ENCODE data around the gene IMPDH1.

Gene IMPDH1

GRCh38 chr7:128421384-128421783, 11.6 kb upstream of the IMPDH1 start:
- H2BK15ac ChIP-seq (ENCODE audit: low read length), result no peak overlapping the region
- H3K18ac ChIP-seq (ENCODE audit: low read length), result no peak overlapping the region
- no peak overlapping the region for H3K27ac ChIP-seq (replicated peaks; ENCODE audit: low read length)
- H2AK5ac ChIP-seq (ENCODE audit: low read depth, low read length), result peak overlapping the region; percentile 47
- no peaks in the 10 kb centered on the region for H3K79me1 ChIP-seq (ENCODE audit: low read depth, low read length)
- H3K4me1 ChIP-seq (ENCODE audit: control insufficient read depth in 2 of 2, insufficient read depth in 1 of 2, low read depth in 1 of 2, low read length in 2 of 2), result no peaks in the 10 kb centered on the region
- no peak overlapping the region for H3K4ac ChIP-seq (ENCODE audit: low read length)
- no peak overlapping the region for H3K9ac ChIP-seq (ENCODE audit: low read depth, low read length, poor library complexity)
- no peak overlapping the region for H2AFZ ChIP-seq (ENCODE audit: low read length)
- H2BK12ac ChIP-seq (ENCODE audit: low read length), result no peak overlapping the region
- no CpG with 5 or more reads among the region's 1 CpG for WGBS, 2 donors (ENCODE audit: extremely low coverage in 2 of 2, insufficient read length in 2 of 2, insufficient replicate concordance in 1 of 2)
- no peaks in the 10 kb centered on the region for H3K9me3 ChIP-seq (replicated peaks in 1 of 2; ENCODE audit: control insufficient read depth in 2 of 2, insufficient read depth in 1 of 2, low read depth in 1 of 2, low read length in 2 of 2)
- peak overlapping the region; percentile 14 for H3K23ac ChIP-seq (ENCODE audit: low read depth, low read length, poor library complexity)
- no peak for DNase-seq (ENCODE audit: low spot score)
- no peak overlapping the region for H2BK5ac ChIP-seq (ENCODE audit: low read length)
- no peak overlapping the region for H4K8ac ChIP-seq (ENCODE audit: low read depth, low read length)
- H3K27me3 ChIP-seq (ENCODE audit: control insufficient read depth in 3 of 3, insufficient read depth in 3 of 3, low read depth in 1 of 3, low read length in 3 of 3), result peaks cover 0 to 62% (median 0%) of the 10 kb centered on the region in 3 experiments
- no peak overlapping the region for H4K91ac ChIP-seq (ENCODE audit: low read depth, low read length, poor library complexity)
- no peak overlapping the region for H3K4me3 ChIP-seq (ENCODE audit: low read length in 2 of 2)
- no peak overlapping the region for H3K4me2 ChIP-seq (ENCODE audit: insufficient read depth, low read length, poor library complexity, severe bottlenecking)
- H3K14ac ChIP-seq (ENCODE audit: low read length), result no peak overlapping the region
- no peaks in the 10 kb centered on the region for H3K36me3 ChIP-seq (replicated peaks in 1 of 2; ENCODE audit: control insufficient read depth in 2 of 2, insufficient read depth in 2 of 2, low read length in 2 of 2)
- H2BK120ac ChIP-seq (ENCODE audit: low read depth, low read length), result no peak overlapping the region

- H4K8ac ChIP-seq (ENCODE audit: low read depth, low read length), result no peak overlapping the region
- H2BK120ac ChIP-seq (ENCODE audit: low read depth, low read length), result no peak overlapping the region
- H2BK15ac ChIP-seq (ENCODE audit: low read length), result no peak overlapping the region
- no peak overlapping the region for H2BK5ac ChIP-seq (ENCODE audit: low read length)
- no peak overlapping the region for H3K27ac ChIP-seq (replicated peaks; ENCODE audit: low read length)
- no peaks in the 10 kb centered on the region for H3K36me3 ChIP-seq (replicated peaks in 1 of 2; ENCODE audit: control insufficient read depth in 2 of 2, insufficient read depth in 2 of 2, low read length in 2 of 2)
- H3K9ac ChIP-seq (ENCODE audit: low read depth, low read length, poor library complexity), result no peak overlapping the region
- H2BK12ac ChIP-seq (ENCODE audit: low read length), result no peak overlapping the region
- H3K4me1 ChIP-seq (ENCODE audit: control insufficient read depth in 2 of 2, insufficient read depth in 1 of 2, low read depth in 1 of 2, low read length in 2 of 2), result no peaks in the 10 kb centered on the region
- no peak overlapping the region for H3K23ac ChIP-seq (ENCODE audit: low read depth, low read length, poor library complexity)
- H3K14ac ChIP-seq (ENCODE audit: low read length), result no peak overlapping the region
- no peaks in the 10 kb centered on the region for H3K9me3 ChIP-seq (replicated peaks in 1 of 2; ENCODE audit: control insufficient read depth in 2 of 2, insufficient read depth in 1 of 2, low read depth in 1 of 2, low read length in 2 of 2)
- no peak overlapping the region for H3K4me2 ChIP-seq (ENCODE audit: insufficient read depth, low read length, poor library complexity, severe bottlenecking)
- no peak overlapping the region for H4K91ac ChIP-seq (ENCODE audit: low read depth, low read length, poor library complexity)
- H3K18ac ChIP-seq (ENCODE audit: low read length), result no peak overlapping the region
- H3K27me3 ChIP-seq (ENCODE audit: control insufficient read depth in 3 of 3, insufficient read depth in 3 of 3, low read depth in 1 of 3, low read length in 3 of 3), result peaks cover 0 to 63% (median 0%) of the 10 kb centered on the region in 3 experiments
- no CpG with 5 or more reads among the region's 1 CpG for whole genome bisulfite sequencing, 2 donors (ENCODE audit: extremely low coverage in 2 of 2, insufficient read length in 2 of 2, insufficient replicate concordance in 1 of 2)
- DNase-seq (ENCODE audit: low spot score), result no peak
- H3K4me3 ChIP-seq (ENCODE audit: low read length in 2 of 2), result peak overlapping the region in 1 of 2 donors; percentile 48
- H3K79me1 ChIP-seq (ENCODE audit: low read depth, low read length), result no peaks in the 10 kb centered on the region
- no peak overlapping the region for H2AFZ ChIP-seq (ENCODE audit: low read length)
- H3K4ac ChIP-seq (ENCODE audit: low read length), result no peak overlapping the region
- H2AK5ac ChIP-seq (ENCODE audit: low read depth, low read length), result no peak overlapping the region
Observed at GRCh38 chr7:128420773-128421172, 11.0 kb upstream of the IMPDH1 start.

- H3K79me1 ChIP-seq (ENCODE audit: low read depth, low read length), result no peaks in the 10 kb centered on the region
- H2AK5ac ChIP-seq (ENCODE audit: low read depth, low read length), result no peak overlapping the region
- H3K14ac ChIP-seq (ENCODE audit: low read length), result no peak overlapping the region
- no peak overlapping the region for H3K23ac ChIP-seq (ENCODE audit: low read depth, low read length, poor library complexity)
- no peak overlapping the region for H2AFZ ChIP-seq (ENCODE audit: low read length)
- no peak overlapping the region for H4K8ac ChIP-seq (ENCODE audit: low read depth, low read length)
- no peak overlapping the region for H3K9ac ChIP-seq (ENCODE audit: low read depth, low read length, poor library complexity)
- peaks cover 0 to 55% (median 0%) of the 10 kb centered on the region in 3 experiments for H3K27me3 ChIP-seq (ENCODE audit: control insufficient read depth in 3 of 3, insufficient read depth in 3 of 3, low read depth in 1 of 3, low read length in 3 of 3)
- H3K27ac ChIP-seq (replicated peaks; ENCODE audit: low read length), result no peak overlapping the region
- no peaks in the 10 kb centered on the region for H3K36me3 ChIP-seq (replicated peaks in 1 of 2; ENCODE audit: control insufficient read depth in 2 of 2, insufficient read depth in 2 of 2, low read length in 2 of 2)
- no peak overlapping the region for H2BK5ac ChIP-seq (ENCODE audit: low read length)
- H3K4me3 ChIP-seq (ENCODE audit: low read length in 2 of 2), result no peak overlapping the region
- no CpG with 5 or more reads among the region's 7 CpGs for WGBS, 2 donors (ENCODE audit: extremely low coverage in 2 of 2, insufficient read length in 2 of 2, insufficient replicate concordance in 1 of 2)
- H2BK15ac ChIP-seq (ENCODE audit: low read length), result no peak overlapping the region
- no peak overlapping the region for H4K91ac ChIP-seq (ENCODE audit: low read depth, low read length, poor library complexity)
- H3K4me1 ChIP-seq (ENCODE audit: control insufficient read depth in 2 of 2, insufficient read depth in 1 of 2, low read depth in 1 of 2, low read length in 2 of 2), result no peaks in the 10 kb centered on the region
- no peak overlapping the region for H2BK120ac ChIP-seq (ENCODE audit: low read depth, low read length)
- no peak overlapping the region for H3K4me2 ChIP-seq (ENCODE audit: insufficient read depth, low read length, poor library complexity, severe bottlenecking)
- no peaks in the 10 kb centered on the region for H3K9me3 ChIP-seq (replicated peaks in 1 of 2; ENCODE audit: control insufficient read depth in 2 of 2, insufficient read depth in 1 of 2, low read depth in 1 of 2, low read length in 2 of 2)
- no peak for DNase-seq (ENCODE audit: low spot score)
- no peak overlapping the region for H2BK12ac ChIP-seq (ENCODE audit: low read length)
- no peak overlapping the region for H3K4ac ChIP-seq (ENCODE audit: low read length)
- H3K18ac ChIP-seq (ENCODE audit: low read length), result no peak overlapping the region
Observed at GRCh38 chr7:128419257-128419656, 9.5 kb upstream of the IMPDH1 start.

GRCh38 chr7:128417071-128417470, 7.3 kb upstream of the IMPDH1 start:
- no CpG with 5 or more reads among the region's 3 CpGs for WGBS, 2 donors (ENCODE audit: extremely low coverage in 2 of 2, insufficient read length in 2 of 2, insufficient replicate concordance in 1 of 2)

More at GRCh38 chr7:128417071-128417470, 7.3 kb upstream of the IMPDH1 start:
- no peak overlapping the region for H2BK120ac ChIP-seq (ENCODE audit: low read depth, low read length)
- H3K18ac ChIP-seq (ENCODE audit: low read length), result no peak overlapping the region
- peaks cover 0 to 51% (median 0%) of the 10 kb centered on the region in 3 experiments for H3K27me3 ChIP-seq (ENCODE audit: control insufficient read depth in 3 of 3, insufficient read depth in 3 of 3, low read depth in 1 of 3, low read length in 3 of 3)
- no peak overlapping the region for H3K23ac ChIP-seq (ENCODE audit: low read depth, low read length, poor library complexity)
- H2BK5ac ChIP-seq (ENCODE audit: low read length), result no peak overlapping the region
- H3K4me1 ChIP-seq (ENCODE audit: control insufficient read depth in 2 of 2, insufficient read depth in 1 of 2, low read depth in 1 of 2, low read length in 2 of 2), result no peaks in the 10 kb centered on the region
- H4K8ac ChIP-seq (ENCODE audit: low read depth, low read length), result no peak overlapping the region
- no peak overlapping the region for H4K91ac ChIP-seq (ENCODE audit: low read depth, low read length, poor library complexity)
- H3K27ac ChIP-seq (replicated peaks; ENCODE audit: low read length), result no peak overlapping the region
- no peaks in the 10 kb centered on the region for H3K36me3 ChIP-seq (replicated peaks in 1 of 2; ENCODE audit: control insufficient read depth in 2 of 2, insufficient read depth in 2 of 2, low read length in 2 of 2)
- no peak for DNase-seq (ENCODE audit: low spot score)
- no peaks in the 10 kb centered on the region for H3K79me1 ChIP-seq (ENCODE audit: low read depth, low read length)
- no peak overlapping the region for H2BK12ac ChIP-seq (ENCODE audit: low read length)
- no peak overlapping the region for H3K4me3 ChIP-seq (ENCODE audit: low read length in 2 of 2)
- H2BK15ac ChIP-seq (ENCODE audit: low read length), result no peak overlapping the region
- no peak overlapping the region for H2AFZ ChIP-seq (ENCODE audit: low read length)
- no peak overlapping the region for H3K14ac ChIP-seq (ENCODE audit: low read length)
- no peak overlapping the region for H3K9ac ChIP-seq (ENCODE audit: low read depth, low read length, poor library complexity)
- no peak overlapping the region for H3K4me2 ChIP-seq (ENCODE audit: insufficient read depth, low read length, poor library complexity, severe bottlenecking)
- H3K9me3 ChIP-seq (replicated peaks in 1 of 2; ENCODE audit: control insufficient read depth in 2 of 2, insufficient read depth in 1 of 2, low read depth in 1 of 2, low read length in 2 of 2), result peaks cover 0 to 5% of the 10 kb centered on the region in 2 donors
- no peak overlapping the region for H2AK5ac ChIP-seq (ENCODE audit: low read depth, low read length)
- H3K4ac ChIP-seq (ENCODE audit: low read length), result no peak overlapping the region
